GM23248 (cell line): Measurements from ENCODE around the gene ZGPAT.

Experiments used
- EZH2 ChIP-seq: fragments of 200-600 bp; sonication (generic); IDR thresholded peaks from 2 replicates; pipeline ENCODE4 v1.6.1; 2018; ENCODE audit warnings: antibody characterized with exemption, mild to moderate bottlenecking; ENCODE audit not compliant: insufficient read depth, poor library complexity, severe bottlenecking
- EZH2phosphoT487 ChIP-seq: fragments of 200-600 bp; sonication (generic); IDR thresholded peaks from 2 replicates; pipeline ENCODE4 v1.6.1; 2018; ENCODE audit warnings: antibody characterized with exemption, moderate library complexity, mild to moderate bottlenecking, low read depth; ENCODE audit not compliant: insufficient read depth

DNA sequence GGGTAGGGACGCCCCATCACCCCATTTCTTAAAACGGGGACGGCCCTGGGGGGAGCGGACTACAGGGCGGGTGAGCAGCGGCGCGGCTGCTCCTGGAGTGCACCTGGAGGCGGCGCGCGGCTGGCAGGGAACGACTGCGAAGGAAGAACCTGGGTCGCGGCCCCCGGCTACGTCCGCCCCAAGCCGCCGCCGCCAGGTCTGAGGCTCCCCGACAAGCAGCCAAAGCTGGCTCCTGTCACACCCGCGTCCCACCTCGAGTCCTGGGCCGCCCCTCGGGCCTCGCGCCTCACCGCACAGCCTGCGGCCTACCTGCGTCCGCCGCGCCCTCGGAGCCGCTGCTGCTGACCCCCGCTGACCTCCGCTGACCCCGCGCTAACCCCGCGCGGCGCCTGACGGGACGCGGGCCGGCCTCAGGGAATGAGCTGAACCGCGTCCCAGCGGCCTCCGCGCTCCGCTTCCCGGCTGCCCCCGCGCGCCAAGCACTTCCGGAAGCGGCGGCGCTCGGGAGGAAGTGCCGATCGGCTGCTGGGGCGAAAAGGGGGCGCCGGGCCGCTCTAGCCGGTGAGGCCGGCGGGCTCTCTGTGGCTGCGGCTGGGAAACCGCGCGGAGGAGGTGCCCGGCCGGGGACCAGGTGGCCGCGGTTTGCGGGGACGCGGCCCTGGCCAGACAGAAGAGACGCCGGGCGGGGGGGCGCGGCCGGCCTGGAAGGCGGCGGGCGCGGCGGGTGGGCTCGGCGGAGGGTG, at the start of gene ZGPAT, which contains the start of gene ARFRP1:
- TF ChIP-seq EZH2 (no peak), EZH2phosphoT487 (no peak)
